GM20000 (cell line): Measurements from ENCODE around the gene REG4.

Source experiments
- DNase-seq: peaks from one replicate; pipeline ENCODE4 v3.0.0; 2012; ENCODE audit warnings: low spot score
- CTCF ChIP-seq: IDR thresholded peaks from 2 replicates; pipeline ENCODE4 v1.5.1; 2012; ENCODE audit warnings: mild to moderate bottlenecking, control low read depth; ENCODE audit errors: extremely low read depth, missing control alignments

REG4 gene

GRCh38 chr1:119767486-119767885 is 43.8 kb downstream of the REG4 start:
- TF ChIP-seq CTCF = no peak
- DNase-seq = no peak

GRCh38 chr1:119766374-119766794 is 44.9 kb downstream of the REG4 start:
- DNase-seq = no peak
- TF ChIP-seq CTCF = no peak

GRCh38 chr1:119764220-119764619 is 47.0 kb downstream of the REG4 start:
- no peak for DNase-seq
- TF ChIP-seq CTCF = no peak

- no peak for DNase-seq
- no peak for TF ChIP-seq CTCF
These were observed 48.3 kb downstream of the REG4 start for GRCh38 chr1:119762953-119763352.

GRCh38 chr1:119762409-119762808 is 48.9 kb downstream of the REG4 start:
- no peak for DNase-seq
- TF ChIP-seq CTCF = no peak

- DNase-seq = no peak
- no peak for TF ChIP-seq CTCF
These were observed 52.7 kb downstream of the REG4 start for GRCh38 chr1:119758584-119758983.

GRCh38 chr1:119752592-119752991 is 58.7 kb downstream of the REG4 start:
- no peak for TF ChIP-seq CTCF
- no peak for DNase-seq
